H1 (cell line): Measurements from ENCODE around the gene TMEM229B. TPM values are rescaled to one million over a fixed set of nuclear protein-coding genes. Genes with fewer than 3 reads are reported as not detected.

Source experiments
- NRF1 ChIP-seq: IDR thresholded peaks from 2 replicates; pipeline ENCODE4 v1.6.1; 2011; ENCODE audit warnings: mild to moderate bottlenecking, low read depth, low read length, improper control_type of control experiment
- POU5F1 ChIP-seq: IDR thresholded peaks from 2 replicates; pipeline ENCODE4 v1.6.1; 2011; ENCODE audit warnings: low read depth, mild to moderate bottlenecking, low read length, moderate library complexity
- polyA plus RNA-seq, 7 experiments: library from polyadenylated mRNA; depleted of rRNA in 3 of 7; stranded (reverse) in 5 of 7; unstranded in 2 of 7; fragments of >200 nt in 5 of 7; fragments of 200-250 nt in 2 of 7; gene quantifications; 1 replicate in 5 of 7; 2 replicates in 1 of 7; 4 replicates in 1 of 7; pipeline versions ENCODE4 v1.2.1 to v1.2.3, GENCODE V29; 2011 to 2013; ENCODE audit warnings: missing spikeins in 2 of 7, mixed read lengths in 2 of 7
- total RNA-seq: library from RNA; stranded (reverse); fragmentation: NEBNext Ultra II Directional; extraction: Animal tissue kit (Norgen Biotek cat#: 25700); gene quantifications from 2 replicates; pipeline ENCODE4 v1.2.1, GENCODE V29; 2021

The TMEM229B gene
- total and polyA plus RNA-seq, 2 of the 8 experiments (the other 6 are each of a cell fraction or from before 2014, with no cell fraction given), result 0.73 to 0.85 TPM

DNA sequence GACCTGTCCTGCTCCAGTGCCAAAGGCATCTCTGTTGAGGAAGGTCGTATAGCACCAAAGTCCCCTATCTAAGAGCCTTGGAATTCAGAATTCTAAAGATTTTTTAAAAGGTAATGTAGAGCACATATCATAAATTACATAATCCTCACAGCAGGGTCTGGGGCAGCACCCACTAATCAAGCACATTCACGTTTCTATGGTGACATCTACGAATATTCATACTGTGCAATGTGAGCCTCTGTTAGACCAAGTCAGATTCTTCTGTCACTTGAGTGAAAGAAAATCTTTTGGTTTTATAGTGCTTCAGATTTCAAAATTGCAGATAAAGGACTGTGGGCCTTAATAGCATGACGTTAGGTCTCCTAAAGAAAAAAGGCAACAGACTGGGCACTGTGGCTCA is 13.1 kb upstream of the TMEM229B start (continued):
- no peak for TF ChIP-seq NRF1
- TF ChIP-seq POU5F1, result no peak
